PFSK-1 (cell line): ENCODE measurements around the gene CD163.

Experiments
- FOXP2 ChIP-seq: optimal IDR thresholded peaks from 2 replicates; pipeline ENCODE3; 2011; ENCODE audit warnings: borderline replicate concordance, control low read depth, inconsistent platforms; ENCODE audit not compliant: insufficient read depth; ENCODE audit errors: extremely low read length, extremely low read depth
- POLR2AphosphoS5 ChIP-seq: IDR thresholded peaks from 2 replicates; pipeline ENCODE4 v1.6.1; 2012; ENCODE audit warnings: low read depth, mild to moderate bottlenecking, control low read depth, low read length, moderate library complexity
- REST ChIP-seq, 2 experiments: IDR thresholded peaks; 2 replicates each; pipeline versions ENCODE4 v1.6.1 to v1.8.0; 2011 to 2012; ENCODE audit warnings: low read depth in 2 of 2, low read length in 2 of 2, control low read depth in 1 of 2, inconsistent platforms in 1 of 2, mild to moderate bottlenecking in 1 of 2, moderate library complexity in 1 of 2; ENCODE audit not compliant: insufficient read depth in 1 of 2
- SIN3A ChIP-seq: IDR thresholded peaks from 2 replicates; pipeline ENCODE4 v1.6.1; 2012; ENCODE audit warnings: mild to moderate bottlenecking, low read length, moderate library complexity, borderline replicate concordance; ENCODE audit not compliant: insufficient read depth
- TAF1 ChIP-seq: IDR thresholded peaks from 2 replicates; pipeline ENCODE4 v1.6.1; 2012; ENCODE audit warnings: low read length, control low read depth, borderline replicate concordance; ENCODE audit not compliant: insufficient read depth

Gene CD163

GRCh38 chr12:7497661-7498060 is 5.9 kb downstream of the CD163 start:
- no peak for TF ChIP-seq SIN3A
- TF ChIP-seq TAF1, result no peak
- no peak for TF ChIP-seq FOXP2
- TF ChIP-seq REST (IDR thresholded peaks at IDR 0.05; ENCODE audit: insufficient read depth in 1 of 2, low read depth in 2 of 2, low read length in 2 of 2), result no peak
- TF ChIP-seq POLR2AphosphoS5, result no peak

- TF ChIP-seq TAF1 (no peak), SIN3A (no peak), POLR2AphosphoS5 (no peak), REST (IDR thresholded peaks at IDR 0.05; ENCODE audit: insufficient read depth in 1 of 2, low read depth in 2 of 2, low read length in 2 of 2) (no peak), FOXP2 (no peak)
These were observed 7.1 kb downstream of the CD163 start for GRCh38 chr12:7496451-7496850.

- TF ChIP-seq REST (IDR thresholded peaks at IDR 0.05; ENCODE audit: insufficient read depth in 1 of 2, low read depth in 2 of 2, low read length in 2 of 2), result no peak
- no peak for TF ChIP-seq TAF1
- no peak for TF ChIP-seq FOXP2
- TF ChIP-seq POLR2AphosphoS5, result no peak
- TF ChIP-seq SIN3A, result no peak
These were observed 8.4 kb downstream of the CD163 start for GRCh38 chr12:7495136-7495535.

- no peak for TF ChIP-seq SIN3A
- no peak for TF ChIP-seq TAF1
- TF ChIP-seq FOXP2, result no peak
- no peak for TF ChIP-seq REST (IDR thresholded peaks at IDR 0.05; ENCODE audit: insufficient read depth in 1 of 2, low read depth in 2 of 2, low read length in 2 of 2)
- TF ChIP-seq POLR2AphosphoS5, result no peak
These were observed 10.6 kb downstream of the CD163 start for GRCh38 chr12:7493006-7493405.

GRCh38 chr12:7486512-7486911 is 17.1 kb downstream of the CD163 start:
- TF ChIP-seq POLR2AphosphoS5 (no peak), TAF1 (no peak), FOXP2 (no peak), SIN3A (no peak), REST (IDR thresholded peaks at IDR 0.05; ENCODE audit: insufficient read depth in 1 of 2, low read depth in 2 of 2, low read length in 2 of 2) (no peak)
